T-cell (primary cell): ENCODE data around the gene SOX13. TPM values are rescaled to one million over a fixed set of nuclear protein-coding genes. Genes with fewer than 3 reads are reported as not detected.

ENCODE experiments used
- ATAC-seq, 4 experiments: fragments of 200-7000 bp in 3 of 4; fragments of 150-1000 bp in 1 of 4; cut with Tn5 transposase; replicated peaks in 1 of 4; 1 replicate in 3 of 4; 2 replicates in 1 of 4; pipeline ENCODE4 v1.10.0; 2021; ENCODE audit warnings: moderate library complexity in 3 of 4, mild to moderate bottlenecking in 2 of 4, moderate number of reproducible peaks in 1 of 4
- CTCF ChIA-PET, 2 donors: fragments of 300-600 bp; sonication (Branson Sonifier 250); formaldehyde crosslinking; loops; one replicate each; lab custom pipeline; 2022; ENCODE audit warnings: antibody characterized with exemption in 2 of 2; lab: Charles Lee
- POLR2A ChIA-PET, 2 donors: fragments of 300-600 bp; sonication (Branson Sonifier 250); formaldehyde crosslinking; loops; one replicate each; lab custom pipeline; 2022; ENCODE audit warnings: antibody characterized with exemption in 2 of 2; lab: Charles Lee
- DNase-seq, 35 experiments: peaks; one replicate each; pipeline versions ENCODE4 v3.0.0 to v3.0.0-alpha.2; 2013 to 2023
- H3K27ac ChIP-seq: one replicate; pipeline ENCODE4 v1.5.1; 2013; ENCODE audit warnings: low read length
- H3K27me3 ChIP-seq, 2 experiments: replicated peaks in 1 of 2; 1 replicate in 1 of 2; 2 replicates in 1 of 2; pipeline versions ENCODE4 v1.6.1 to v1.7.0; 2013; ENCODE audit warnings: low read length in 1 of 2, mixed read lengths in 1 of 2; ENCODE audit not compliant: control insufficient read depth in 2 of 2, insufficient read depth in 2 of 2; ENCODE audit errors: extremely low read depth in 1 of 2
- H3K36me3 ChIP-seq, 2 donors: 1 replicate in 1 of 2; 2 replicates in 1 of 2; pipeline versions ENCODE4 v1.6.1 to v1.7.0; 2013; ENCODE audit warnings: low read length in 1 of 2; ENCODE audit not compliant: control insufficient read depth in 2 of 2, insufficient read depth in 1 of 2; ENCODE audit errors: extremely low read depth in 1 of 2
- H3K4me1 ChIP-seq, 2 experiments: 1 replicate in 1 of 2; 2 replicates in 1 of 2; pipeline versions ENCODE4 v1.6.1 to v1.7.0; 2013; ENCODE audit warnings: low read length in 2 of 2, mixed read lengths in 1 of 2; ENCODE audit not compliant: insufficient read depth in 2 of 2, control insufficient read depth in 1 of 2; ENCODE audit errors: extremely low read depth in 1 of 2
- H3K4me3 ChIP-seq, 2 donors: 1 replicate in 1 of 2; 2 replicates in 1 of 2; pipeline versions ENCODE4 v1.5.1 to v1.7.0; 2013; ENCODE audit warnings: mild to moderate bottlenecking in 2 of 2, low read length in 1 of 2, moderate library complexity in 1 of 2; ENCODE audit not compliant: control insufficient read depth in 1 of 2; ENCODE audit errors: extremely low read depth in 1 of 2
- H3K9me3 ChIP-seq: 2 replicates; pipeline ENCODE4 v1.7.0; 2013
- H3K27ac Mint-ChIP-seq, 2 donors: one replicate each; pipeline ENCODE4 v1.8.0; 2020 to 2021; ENCODE audit warnings: mild to moderate bottlenecking in 2 of 2, mixed read lengths in 2 of 2
- H3K27me3 Mint-ChIP-seq, 2 donors: one replicate each; pipeline ENCODE4 v1.8.0; 2021 to 2022; ENCODE audit warnings: mixed read lengths in 2 of 2
- H3K36me3 Mint-ChIP-seq: one replicate; pipeline ENCODE4 v1.8.0; 2021; ENCODE audit warnings: mixed read lengths
- H3K4me1 Mint-ChIP-seq, 3 donors: one replicate each; pipeline ENCODE4 v1.8.0; 2020 to 2022; ENCODE audit warnings: mixed read lengths in 3 of 3, mild to moderate bottlenecking in 1 of 3
- H3K4me3 Mint-ChIP-seq, 3 donors: one replicate each; pipeline ENCODE4 v1.8.0; 2020 to 2022; ENCODE audit warnings: mild to moderate bottlenecking in 3 of 3, mixed read lengths in 3 of 3, moderate library complexity in 3 of 3
- H3K9me3 Mint-ChIP-seq, 3 donors: one replicate each; pipeline ENCODE4 v1.8.0; 2020 to 2022; ENCODE audit warnings: mixed read lengths in 3 of 3
- WGBS: methylation state at CpG from one replicate; pipeline ENCODE4 v1.1.5; 2013; ENCODE audit warnings: missing lambda C conversion rate; ENCODE audit not compliant: insufficient coverage; 5-methylcytosine and 5-hydroxymethylcytosine counted together
- total RNA-seq, 35 experiments: library from RNA in 6 of 35; stranded (reverse) in 6 of 35; fragments of 120-200 nt in 1 of 35; gene quantifications; one replicate each; pipeline versions ENCODE4 v1.2.1 to v1.2.4 and lab custom pipeline; 2013 to 2026

SOX13 gene
- total RNA-seq, 5 donors from 2014 or later (not counting 1 experiment from before 2014, with no cell fraction given) = 3.2 to 9.4 (median 5.2) TPM

GRCh38 chr1:204121840-204122555 lies 49.1 kb downstream of the SOX13 start:
- Histone ChIP-seq H3K27ac (no peak overlapping the region), H3K27me3 (peaks cover 0 to 6% of the 10 kb centered on the region in 2 experiments), H3K4me3 (no peak overlapping the region), H3K4me1 (no peaks in the 10 kb centered on the region), H3K36me3 (no peaks in the 10 kb centered on the region), H3K9me3 (no peaks in the 10 kb centered on the region)
- ATAC-seq (no peak), DNase-seq (no peak)
- Mint-ChIP-seq H3K27me3 (no peaks in the 10 kb centered on the region), H3K27ac (no peak overlapping the region), H3K4me1 (no peaks in the 10 kb centered on the region), H3K4me3 (no peak overlapping the region), H3K9me3 (no peaks in the 10 kb centered on the region), H3K36me3 (no peaks in the 10 kb centered on the region)
- WGBS = 89% methylated on average over 6 of the region's 17 CpGs
- ChIA-PET POLR2A (no interaction called here), CTCF (interaction anchor here (0.6 to 0.7 kb wide), 2 partner anchors 274 to 1268 kb away, joined by 3 read pairs; no protein-coding TSS in a partner anchor)

- Histone ChIP-seq H3K9me3 (no peaks in the 10 kb centered on the region), H3K4me3 (no peak overlapping the region), H3K27me3 (peaks cover 0 to 6% of the 10 kb centered on the region in 2 experiments), H3K36me3 (no peaks in the 10 kb centered on the region), H3K4me1 (no peaks in the 10 kb centered on the region), H3K27ac (no peak overlapping the region)
- H3K27ac Mint-ChIP-seq = no peak overlapping the region
- peak in 1 of 35 experiments; percentile 22 for DNase-seq
- no peaks in the 10 kb centered on the region for H3K27me3 Mint-ChIP-seq
- WGBS = 76% methylated on average over 7 of the region's 9 CpGs
- no peak for ATAC-seq
- no peaks in the 10 kb centered on the region for H3K36me3 Mint-ChIP-seq
- POLR2A ChIA-PET = no interaction called here
- CTCF ChIA-PET = no interaction called here
- no peaks in the 10 kb centered on the region for H3K4me1 Mint-ChIP-seq
- no peaks in the 10 kb centered on the region for H3K9me3 Mint-ChIP-seq
- H3K4me3 Mint-ChIP-seq = no peak overlapping the region
These were observed 50.5 kb downstream of the SOX13 start for GRCh38 chr1:204123376-204123775.

- no peak overlapping the region for H3K4me3 Mint-ChIP-seq
- H3K36me3 Mint-ChIP-seq = no peaks in the 10 kb centered on the region
- ChIA-PET POLR2A (no interaction called here), CTCF (no interaction called here)
- H3K27me3 Mint-ChIP-seq = no peaks in the 10 kb centered on the region
- no peaks in the 10 kb centered on the region for H3K36me3 ChIP-seq
- 90% methylated on average over 22 of the region's 22 CpGs for WGBS
- peaks cover 0 to 11% of the 10 kb centered on the region in 2 experiments for H3K27me3 ChIP-seq
- no peak for DNase-seq
- no peak overlapping the region for H3K27ac Mint-ChIP-seq
- no peaks in the 10 kb centered on the region for H3K9me3 ChIP-seq
- peaks cover 0 to 8% of the 10 kb centered on the region in 2 experiments for H3K4me1 ChIP-seq
- no peak overlapping the region for H3K4me3 ChIP-seq
- no peaks in the 10 kb centered on the region for H3K9me3 Mint-ChIP-seq
- H3K4me1 Mint-ChIP-seq = peaks cover 4 to 11% (median 6%) of the 10 kb centered on the region in 3 donors
- no peak overlapping the region for H3K27ac ChIP-seq
- ATAC-seq = no peak
These were observed 51.7 kb downstream of the SOX13 start for GRCh38 chr1:204124639-204125038.

- Histone ChIP-seq H3K27me3 (peaks cover 0 to 20% of the 10 kb centered on the region in 2 experiments), H3K9me3 (no peaks in the 10 kb centered on the region), H3K27ac (no peak overlapping the region), H3K36me3 (no peaks in the 10 kb centered on the region), H3K4me3 (no peak overlapping the region), H3K4me1 (peaks cover 0 to 8% of the 10 kb centered on the region in 2 experiments)
- no peaks in the 10 kb centered on the region for H3K27me3 Mint-ChIP-seq
- H3K4me3 Mint-ChIP-seq = no peak overlapping the region
- H3K4me1 Mint-ChIP-seq = peaks cover 4 to 11% (median 6%) of the 10 kb centered on the region in 3 donors
- no peaks in the 10 kb centered on the region for H3K9me3 Mint-ChIP-seq
- H3K27ac Mint-ChIP-seq = no peak overlapping the region
- no peak for DNase-seq
- ChIA-PET CTCF (no interaction called here), POLR2A (no interaction called here)
- no peak for ATAC-seq
- WGBS = 88% methylated on average over 18 of the region's 18 CpGs
- H3K36me3 Mint-ChIP-seq = no peaks in the 10 kb centered on the region
These were observed 52.9 kb downstream of the SOX13 start for GRCh38 chr1:204125759-204126351.

GRCh38 chr1:204126386-204126785 lies 53.5 kb downstream of the SOX13 start:
- ATAC-seq = no peak
- H3K4me3 ChIP-seq = no peak overlapping the region
- peaks cover 0 to 20% of the 10 kb centered on the region in 2 experiments for H3K27me3 ChIP-seq
- H3K27ac ChIP-seq = no peak overlapping the region
- Mint-ChIP-seq H3K27me3 (no peaks in the 10 kb centered on the region), H3K27ac (no peak overlapping the region), H3K4me3 (no peak overlapping the region), H3K36me3 (no peaks in the 10 kb centered on the region), H3K9me3 (no peaks in the 10 kb centered on the region), H3K4me1 (peaks cover 4 to 11% (median 6%) of the 10 kb centered on the region in 3 donors)
- H3K36me3 ChIP-seq = no peaks in the 10 kb centered on the region
- ChIA-PET POLR2A (no interaction called here), CTCF (interaction anchor here in 1 of 2 donors (0.5 kb wide), 1 partner anchor 261 kb away, joined by 4 read pairs; no protein-coding TSS in a partner anchor)
- peaks cover 0 to 8% of the 10 kb centered on the region in 2 experiments for H3K4me1 ChIP-seq
- WGBS = 85% methylated on average over 8 of the region's 8 CpGs
- no peaks in the 10 kb centered on the region for H3K9me3 ChIP-seq
- DNase-seq = no peak

GRCh38 chr1:204126956-204127355 lies 54.0 kb downstream of the SOX13 start:
- H3K27me3 Mint-ChIP-seq = no peaks in the 10 kb centered on the region
- peaks cover 4 to 11% (median 6%) of the 10 kb centered on the region in 3 donors for H3K4me1 Mint-ChIP-seq
- no peak overlapping the region for H3K27ac Mint-ChIP-seq
- Histone ChIP-seq H3K4me3 (no peak overlapping the region), H3K9me3 (no peaks in the 10 kb centered on the region), H3K27me3 (peaks cover 0 to 20% of the 10 kb centered on the region in 2 experiments), H3K4me1 (peaks cover 0 to 8% of the 10 kb centered on the region in 2 experiments), H3K27ac (no peak overlapping the region), H3K36me3 (no peaks in the 10 kb centered on the region)
- WGBS = 70% methylated on average over 2 of the region's 7 CpGs
- no peaks in the 10 kb centered on the region for H3K9me3 Mint-ChIP-seq
- no peak overlapping the region for H3K4me3 Mint-ChIP-seq
- ChIA-PET POLR2A (no interaction called here), CTCF (interaction anchor here in 1 of 2 donors (0.5 to 2.8 kb wide), 2 partner anchors 256 to 261 kb away, joined by 4 to 24 read pairs; no protein-coding TSS in a partner anchor)
- no peak for DNase-seq
- no peaks in the 10 kb centered on the region for H3K36me3 Mint-ChIP-seq
- ATAC-seq = no peak
